A673 (cell line): Measurements from ENCODE around the gene CDH4. TPM values are rescaled to one million over a fixed set of nuclear protein-coding genes. Genes with fewer than 3 reads are reported as not detected.

ENCODE experiments used
- BruUV-seq: library from RNA; stranded (reverse); fragments of 400-500 nt; replicated peaks from 2 replicates; lab custom pipeline; 2021; lab: Mats Ljungman, UMichigan
- CTCF ChIA-PET: fragments of 300-600 bp; sonication (Branson Sonifier 250); formaldehyde crosslinking; loops from one replicate; lab custom pipeline; 2022; ENCODE audit warnings: antibody characterized with exemption; lab: Charles Lee
- POLR2A ChIA-PET: fragments of 300-600 bp; sonication (Branson Sonifier 250); formaldehyde crosslinking; loops from one replicate; lab custom pipeline; 2022; ENCODE audit warnings: antibody characterized with exemption; ENCODE audit not compliant: low non-redundant PET; lab: Charles Lee
- DNase-seq: peaks from one replicate; pipeline ENCODE4 v3.0.0-alpha.2; 2015; ENCODE audit warnings: low spot score
- H3K27ac ChIP-seq: fragments of 200-600 bp; sonication (generic); 2 replicates; pipeline ENCODE4 v1.5.1; 2016; ENCODE audit warnings: mixed run types, low read depth, mild to moderate bottlenecking, mixed read lengths, antibody characterized with exemption, low read length; ENCODE audit not compliant: poor library complexity, severe bottlenecking
- H3K27me3 ChIP-seq: fragments of 200-600 bp; sonication (generic); replicated peaks from 2 replicates; pipeline ENCODE4 v1.6.1; 2017; ENCODE audit warnings: mixed run types, low read depth, mild to moderate bottlenecking, mixed read lengths, antibody characterized with exemption, low read length; ENCODE audit not compliant: insufficient read depth, poor library complexity
- H3K36me3 ChIP-seq: fragments of 200-600 bp; sonication (generic); 2 replicates; pipeline ENCODE4 v1.6.1; 2016; ENCODE audit warnings: mixed run types, mild to moderate bottlenecking, mixed read lengths, antibody characterized with exemption, low read length; ENCODE audit not compliant: insufficient read depth, poor library complexity, severe bottlenecking
- H3K4me1 ChIP-seq: fragments of 200-600 bp; sonication (generic); 2 replicates; pipeline ENCODE4 v1.6.1; 2017; ENCODE audit warnings: mixed run types, mild to moderate bottlenecking, mixed read lengths, antibody characterized with exemption, low read length; ENCODE audit not compliant: insufficient read depth, poor library complexity, severe bottlenecking
- H3K4me3 ChIP-seq: fragments of 200-600 bp; sonication (generic); 2 replicates; pipeline ENCODE4 v1.5.1; 2016; ENCODE audit warnings: low read depth, mixed run types, mild to moderate bottlenecking, mixed read lengths, low read length; ENCODE audit not compliant: poor library complexity, severe bottlenecking
- H3K9me3 ChIP-seq: fragments of 200-600 bp; sonication (generic); 2 replicates; pipeline ENCODE4 v1.6.1; 2016; ENCODE audit warnings: mixed run types, low read depth, mild to moderate bottlenecking, mixed read lengths, antibody characterized with exemption, low read length; ENCODE audit not compliant: poor library complexity, severe bottlenecking
- CTCF ChIP-seq: fragments of 300-800, 200-600 bp; sonication (generic); conservative IDR thresholded peaks from 2 replicates; pipeline ENCODE4 v1.5.1; 2017; ENCODE audit warnings: low read depth, mild to moderate bottlenecking, antibody characterized with exemption, low read length, moderate library complexity, mixed read lengths
- EZH2 ChIP-seq: fragments of 200-600 bp; sonication (generic); IDR thresholded peaks from 2 replicates; pipeline ENCODE4 v1.6.1; 2017; ENCODE audit warnings: borderline replicate concordance, low read depth, mild to moderate bottlenecking, mixed read lengths, antibody characterized with exemption, low read length; ENCODE audit not compliant: poor library complexity, severe bottlenecking
- intact Hi-C: fragments of 100-400 bp; cut with micrococcal nuclease; formaldehyde crosslinking; loops from one replicate; pipeline ENCODE4 v1.10.0; 2022; ENCODE audit not compliant: unreplicated experiment
- total RNA-seq: library from RNA; stranded (reverse); gene quantifications from 2 replicates; pipeline ENCODE4 v1.2.3, GENCODE V29; 2021

The CDH4 gene
- total RNA-seq, 1 experiment from 2014 or later: 8.3 TPM

GRCh38 chr20:61605862-61606557 lies 353.9 kb downstream of the CDH4 start:
- BruUV-seq: no TSS peak
- CTCF ChIA-PET: no interaction called here
- H3K4me1 ChIP-seq: no peaks in the 10 kb centered on the region
- DNase-seq: no peak
- TF ChIP-seq EZH2: no peak
- no peak for TF ChIP-seq CTCF
- intact Hi-C loops: no loop called here
- peaks cover 7% of the 10 kb centered on the region for H3K9me3 ChIP-seq
- H3K27ac ChIP-seq: no peak overlapping the region
- no peaks in the 10 kb centered on the region for H3K36me3 ChIP-seq
- no peak overlapping the region for H3K4me3 ChIP-seq
- POLR2A ChIA-PET: no interaction called here
- peaks cover 4% of the 10 kb centered on the region for H3K27me3 ChIP-seq

- peak; percentile 15 for DNase-seq
- CTCF ChIA-PET: no interaction called here
- TF ChIP-seq EZH2 (no peak), CTCF (no peak)
Observed at GRCh38 chr20:61608275-61609085, 356.4 kb downstream of the CDH4 start.

GRCh38 chr20:61609461-61609860 lies 357.4 kb downstream of the CDH4 start:
- intact Hi-C loops: no loop called here
- ChIA-PET CTCF (no interaction called here), POLR2A (no interaction called here)
- TF ChIP-seq CTCF (no peak), EZH2 (no peak)
- H3K4me1 ChIP-seq: no peaks in the 10 kb centered on the region
- H3K36me3 ChIP-seq: no peaks in the 10 kb centered on the region
- peaks cover 15% of the 10 kb centered on the region for H3K27me3 ChIP-seq
- no peak overlapping the region for H3K27ac ChIP-seq
- H3K4me3 ChIP-seq: no peak overlapping the region
- no peak for DNase-seq
- no TSS peak for BruUV-seq
- no peaks in the 10 kb centered on the region for H3K9me3 ChIP-seq

More at GRCh38 chr20:61608275-61609085, 356.4 kb downstream of the CDH4 start:
- no peak overlapping the region for H3K27ac ChIP-seq
- peaks cover 14% of the 10 kb centered on the region for H3K27me3 ChIP-seq
- no peaks in the 10 kb centered on the region for H3K4me1 ChIP-seq
- H3K9me3 ChIP-seq: peaks cover 5% of the 10 kb centered on the region
- no TSS peak for BruUV-seq
- POLR2A ChIA-PET: no interaction called here
- H3K4me3 ChIP-seq: no peak overlapping the region
- intact Hi-C loops: no loop called here
- no peaks in the 10 kb centered on the region for H3K36me3 ChIP-seq
